PC-9 (cell line): Measurements from ENCODE around the gene RFPL4A.
"Not testable (repeated sequence)": the region's sequence is repeated elsewhere in the genome, so short reads cannot be mapped to it uniquely, and the experiment has no call there.

Experiments
- EZH2 ChIP-seq: fragments of 200-600 bp; sonication (generic); IDR thresholded peaks from 2 replicates; pipeline ENCODE4 v1.8.0; 2017; ENCODE audit warnings: antibody characterized with exemption, low read depth
- TF ChIP-seq, protein P1 (sequence below): fragments of 200-600 bp; sonication (generic); conservative IDR thresholded peaks from 2 replicates; pipeline ENCODE4 v1.6.1; 2017; ENCODE audit warnings: mixed run types, antibody characterized with exemption, mild to moderate bottlenecking, moderate library complexity

DNA sequence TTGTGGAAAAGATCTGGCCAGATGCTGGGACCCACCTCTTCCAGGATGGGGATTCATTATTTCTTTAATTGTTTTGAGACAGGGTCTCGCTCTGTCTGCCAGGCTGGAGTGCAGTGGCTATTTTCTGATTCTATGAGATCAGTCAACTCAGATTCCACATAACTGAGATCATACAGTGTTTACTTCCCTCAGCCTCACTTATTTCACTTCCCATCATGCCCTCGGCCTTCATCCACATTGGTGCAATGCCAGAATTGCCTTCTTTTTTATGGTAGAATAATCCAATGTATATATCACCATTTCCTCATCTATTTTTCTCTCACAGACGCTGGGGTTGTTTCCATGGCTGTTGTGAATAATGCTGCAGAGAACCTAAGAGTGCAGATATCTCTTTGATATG is 10.7 kb downstream of the RFPL4A start:
- TF ChIP-seq, protein P1, sequence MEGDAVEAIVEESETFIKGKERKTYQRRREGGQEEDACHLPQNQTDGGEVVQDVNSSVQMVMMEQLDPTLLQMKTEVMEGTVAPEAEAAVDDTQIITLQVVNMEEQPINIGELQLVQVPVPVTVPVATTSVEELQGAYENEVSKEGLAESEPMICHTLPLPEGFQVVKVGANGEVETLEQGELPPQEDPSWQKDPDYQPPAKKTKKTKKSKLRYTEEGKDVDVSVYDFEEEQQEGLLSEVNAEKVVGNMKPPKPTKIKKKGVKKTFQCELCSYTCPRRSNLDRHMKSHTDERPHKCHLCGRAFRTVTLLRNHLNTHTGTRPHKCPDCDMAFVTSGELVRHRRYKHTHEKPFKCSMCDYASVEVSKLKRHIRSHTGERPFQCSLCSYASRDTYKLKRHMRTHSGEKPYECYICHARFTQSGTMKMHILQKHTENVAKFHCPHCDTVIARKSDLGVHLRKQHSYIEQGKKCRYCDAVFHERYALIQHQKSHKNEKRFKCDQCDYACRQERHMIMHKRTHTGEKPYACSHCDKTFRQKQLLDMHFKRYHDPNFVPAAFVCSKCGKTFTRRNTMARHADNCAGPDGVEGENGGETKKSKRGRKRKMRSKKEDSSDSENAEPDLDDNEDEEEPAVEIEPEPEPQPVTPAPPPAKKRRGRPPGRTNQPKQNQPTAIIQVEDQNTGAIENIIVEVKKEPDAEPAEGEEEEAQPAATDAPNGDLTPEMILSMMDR: not testable (repeated sequence)
- not testable (repeated sequence) for TF ChIP-seq EZH2
